Retinal pigment epithelial cell (primary cell): ENCODE data around the gene PDGFC.

Experiments used
- DNase-seq: peaks from one replicate; pipeline ENCODE4 v3.0.0-alpha.2; 2010; ENCODE audit warnings: low read depth
- H3K4me3 ChIP-seq: 2 replicates; pipeline ENCODE4 v1.5.1; 2011; ENCODE audit warnings: mild to moderate bottlenecking, low read length, control low read depth, moderate library complexity
- TF ChIP-seq, protein P1 (sequence below): conservative IDR thresholded peaks from 2 replicates; pipeline ENCODE4 v1.5.1; 2011; ENCODE audit warnings: low read depth, low read length, control low read depth, inconsistent platforms

PDGFC gene, protein sequence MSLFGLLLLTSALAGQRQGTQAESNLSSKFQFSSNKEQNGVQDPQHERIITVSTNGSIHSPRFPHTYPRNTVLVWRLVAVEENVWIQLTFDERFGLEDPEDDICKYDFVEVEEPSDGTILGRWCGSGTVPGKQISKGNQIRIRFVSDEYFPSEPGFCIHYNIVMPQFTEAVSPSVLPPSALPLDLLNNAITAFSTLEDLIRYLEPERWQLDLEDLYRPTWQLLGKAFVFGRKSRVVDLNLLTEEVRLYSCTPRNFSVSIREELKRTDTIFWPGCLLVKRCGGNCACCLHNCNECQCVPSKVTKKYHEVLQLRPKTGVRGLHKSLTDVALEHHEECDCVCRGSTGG

DNA sequence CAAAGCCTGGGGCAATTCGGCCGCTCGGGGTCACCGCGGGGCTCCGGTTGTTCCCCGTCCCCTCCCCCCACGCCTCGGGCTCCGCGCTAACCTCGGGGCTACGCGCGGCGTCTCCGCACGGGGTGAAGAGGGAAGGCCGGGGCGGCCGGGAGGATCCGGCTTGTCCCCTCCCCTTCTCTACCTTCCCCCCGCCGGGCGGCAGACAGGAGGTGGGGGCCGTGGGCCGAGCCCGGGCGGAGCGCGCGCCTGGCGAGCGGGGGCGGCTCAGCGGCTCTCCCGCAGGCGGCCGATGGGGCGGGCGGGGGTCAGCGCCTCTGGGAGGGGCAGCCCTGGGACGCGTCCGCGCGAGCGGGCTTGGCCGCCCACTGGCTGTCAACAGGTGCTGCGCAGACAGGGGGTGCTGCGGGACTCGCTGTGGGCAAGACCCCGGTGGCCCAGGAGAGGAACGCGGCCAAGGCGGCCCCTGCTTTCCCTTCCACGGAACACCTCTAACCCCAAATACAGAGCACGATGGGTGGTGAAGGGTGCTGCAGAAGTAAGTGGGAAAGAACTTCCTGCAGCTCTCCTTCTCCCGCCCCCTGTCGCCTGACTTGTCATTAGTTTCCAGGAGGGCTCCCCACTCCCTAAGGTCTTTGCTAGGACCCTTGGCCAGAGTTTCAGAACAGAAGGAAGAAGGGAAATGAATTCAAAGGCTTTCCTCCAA, at the start of gene PDGFC:
Gene PDGFC, minus strand, starts transcription at position 124 of the 703 bp plus-strand sequence. CDS start 896 bp downstream, outside the sequence.
- TF ChIP-seq, protein P1, sequence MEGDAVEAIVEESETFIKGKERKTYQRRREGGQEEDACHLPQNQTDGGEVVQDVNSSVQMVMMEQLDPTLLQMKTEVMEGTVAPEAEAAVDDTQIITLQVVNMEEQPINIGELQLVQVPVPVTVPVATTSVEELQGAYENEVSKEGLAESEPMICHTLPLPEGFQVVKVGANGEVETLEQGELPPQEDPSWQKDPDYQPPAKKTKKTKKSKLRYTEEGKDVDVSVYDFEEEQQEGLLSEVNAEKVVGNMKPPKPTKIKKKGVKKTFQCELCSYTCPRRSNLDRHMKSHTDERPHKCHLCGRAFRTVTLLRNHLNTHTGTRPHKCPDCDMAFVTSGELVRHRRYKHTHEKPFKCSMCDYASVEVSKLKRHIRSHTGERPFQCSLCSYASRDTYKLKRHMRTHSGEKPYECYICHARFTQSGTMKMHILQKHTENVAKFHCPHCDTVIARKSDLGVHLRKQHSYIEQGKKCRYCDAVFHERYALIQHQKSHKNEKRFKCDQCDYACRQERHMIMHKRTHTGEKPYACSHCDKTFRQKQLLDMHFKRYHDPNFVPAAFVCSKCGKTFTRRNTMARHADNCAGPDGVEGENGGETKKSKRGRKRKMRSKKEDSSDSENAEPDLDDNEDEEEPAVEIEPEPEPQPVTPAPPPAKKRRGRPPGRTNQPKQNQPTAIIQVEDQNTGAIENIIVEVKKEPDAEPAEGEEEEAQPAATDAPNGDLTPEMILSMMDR, result peak; percentile 46
- peak within 1 kb of the TSS; percentile 99 for H3K4me3 ChIP-seq
- DNase-seq, result no peak

DNA sequence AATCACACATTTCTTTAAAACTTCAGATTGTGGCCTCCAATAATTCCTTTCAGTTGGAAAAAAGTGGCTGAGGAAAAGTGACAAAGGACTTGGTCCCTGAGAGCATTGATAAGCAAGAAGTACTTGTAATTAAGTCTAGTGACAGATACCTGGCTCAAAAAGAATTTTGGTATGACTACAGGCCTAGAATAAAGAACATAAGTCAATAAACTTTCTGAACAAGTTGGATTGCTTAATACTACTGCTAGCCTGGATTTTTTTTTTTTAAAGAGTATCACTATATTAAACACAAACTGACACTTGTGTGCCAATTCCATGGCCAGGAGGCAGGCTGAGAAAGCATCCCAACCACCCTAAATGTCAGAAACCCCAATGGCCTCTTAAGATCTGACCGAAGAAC, 49.3 kb upstream of the PDGFC start:
- no peak for DNase-seq
- TF ChIP-seq, protein P1, result no peak
- H3K4me3 ChIP-seq, result no peak overlapping the region

DNA sequence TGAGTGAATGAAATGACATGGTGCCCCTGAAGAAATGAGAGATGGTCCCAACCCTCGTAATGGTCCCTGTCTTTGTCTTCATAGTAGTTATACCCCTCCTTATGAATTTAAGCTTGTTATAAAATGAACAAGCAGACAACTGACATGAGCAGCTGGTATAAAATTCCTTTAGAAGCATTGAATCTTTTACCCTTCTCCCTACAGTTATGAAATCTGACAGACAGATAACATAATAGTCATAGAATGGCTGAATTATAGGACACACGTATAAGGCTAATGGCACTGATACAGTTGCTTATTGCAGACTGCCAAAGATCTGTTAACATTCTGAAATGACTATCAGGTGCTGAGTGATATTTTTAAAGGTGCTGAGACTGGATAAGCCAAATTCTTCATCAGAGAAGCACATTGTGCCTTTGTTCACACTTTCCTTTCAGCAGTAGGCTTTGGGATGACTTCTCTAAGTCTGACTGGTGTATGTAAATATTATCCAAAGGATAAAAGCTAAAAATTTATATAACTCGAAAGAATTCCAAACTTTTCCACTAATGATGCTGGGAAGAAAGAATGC, 47.4 kb upstream of the PDGFC start:
- DNase-seq, result no peak
- TF ChIP-seq, protein P1, result no peak
- H3K4me3 ChIP-seq, result no peak overlapping the region

DNA sequence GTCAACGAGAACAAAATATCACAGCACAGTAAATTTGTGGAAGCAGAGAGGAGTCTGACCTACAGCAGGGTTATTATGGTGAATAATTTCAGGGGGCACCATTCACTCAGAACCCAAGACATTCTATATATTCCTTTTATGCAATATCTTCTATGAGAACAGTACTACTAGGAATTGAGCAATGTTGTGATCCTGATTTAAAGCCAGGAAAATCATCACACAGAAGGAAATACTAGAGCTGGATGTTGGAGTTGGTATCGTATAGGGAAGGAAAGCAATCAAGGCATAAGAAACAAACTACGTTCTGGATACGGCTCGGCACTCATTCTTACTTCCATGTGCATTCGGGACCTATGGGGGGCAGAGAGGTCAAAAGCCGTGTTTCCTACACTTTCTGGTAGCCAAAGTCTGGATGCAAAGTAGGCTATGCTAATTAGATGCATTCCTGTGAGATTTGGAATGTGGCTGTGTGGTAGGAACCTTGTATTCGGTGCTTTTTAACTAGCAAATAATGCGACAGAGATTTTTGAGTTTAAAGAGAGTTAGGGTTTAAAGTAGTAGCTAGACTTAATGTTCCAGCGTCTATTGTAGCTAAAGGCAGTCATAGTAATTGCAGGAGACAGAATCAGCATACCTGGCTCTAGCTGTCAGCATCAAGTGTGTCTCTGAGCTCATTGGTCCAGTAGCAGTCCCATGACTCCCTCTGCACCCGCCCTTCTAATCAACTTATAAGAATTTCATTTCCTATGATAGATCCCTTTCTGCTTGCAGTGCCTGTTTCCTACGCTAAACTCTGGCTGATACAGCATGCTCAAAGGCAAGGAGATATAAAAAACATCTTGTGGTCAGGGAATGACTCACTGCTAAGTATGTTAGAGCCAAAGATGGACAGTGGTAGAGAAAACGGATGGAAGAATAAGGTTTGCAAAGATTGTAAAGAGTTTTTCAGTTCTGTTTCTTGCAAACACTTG, 43.3 kb upstream of the PDGFC start:
- TF ChIP-seq, protein P1, result no peak
- DNase-seq, result peak; percentile 59

DNA sequence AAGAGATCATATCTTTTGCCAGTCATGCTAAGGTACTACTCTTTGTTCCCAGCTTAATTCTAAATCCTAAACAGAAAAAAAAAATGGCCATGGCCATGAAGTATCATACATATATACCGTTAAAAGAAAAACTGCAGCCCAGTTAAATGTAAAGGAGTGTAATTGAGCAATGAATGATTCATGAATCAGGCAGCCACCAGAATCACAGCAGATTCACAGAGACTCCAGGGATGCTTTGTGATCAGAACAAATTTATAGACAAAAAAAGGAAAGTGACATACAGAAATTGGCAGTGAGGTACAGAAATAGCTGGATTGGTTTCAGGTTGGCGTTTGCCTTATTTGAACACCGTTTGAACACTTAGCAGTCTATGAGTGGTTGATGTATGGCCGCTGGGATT, 42.1 kb upstream of the PDGFC start:
- no peak overlapping the region for H3K4me3 ChIP-seq
- no peak for DNase-seq
- TF ChIP-seq, protein P1, result no peak

More for the DNA sequence above, 43.3 kb upstream of the PDGFC start:
- H3K4me3 ChIP-seq, result peak overlapping the region; percentile 22

DNA sequence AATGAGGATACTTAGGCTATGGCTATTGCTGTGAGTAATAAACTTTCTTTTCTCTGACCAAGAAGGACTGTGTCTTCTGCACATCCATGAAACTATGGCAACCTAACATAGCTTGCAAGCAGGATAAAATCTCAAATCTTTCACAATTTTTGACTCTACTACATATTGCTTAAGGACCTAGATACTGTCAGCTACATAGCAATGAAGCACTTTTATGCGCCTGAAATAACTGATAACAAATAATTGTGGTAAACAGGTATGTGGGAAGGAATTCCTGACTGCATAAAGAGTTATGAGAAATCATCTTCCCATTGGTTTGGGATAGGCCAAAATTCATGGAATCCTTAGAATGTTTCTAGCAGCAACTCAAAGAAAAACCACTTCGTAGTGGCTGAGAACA, 41.2 kb upstream of the PDGFC start:
- TF ChIP-seq, protein P1, result no peak
- peak; percentile 16 for DNase-seq
- H3K4me3 ChIP-seq, result no peak overlapping the region
